Liver (tissue), 9 donors: ENCODE data around the gene TMEM53. TPM values are rescaled to one million over a fixed set of nuclear protein-coding genes. Genes with fewer than 3 reads are reported as not detected.
"Not testable (repeated sequence)": the region's sequence is repeated elsewhere in the genome, so short reads cannot be mapped to it uniquely, and the experiment has no call there.

Experiments
- DNase-seq: peaks from one replicate; pipeline ENCODE4 v3.0.0-alpha.2; 2017; ENCODE audit warnings: low spot score
- H3K27ac ChIP-seq, 2 donors: one replicate each; pipeline ENCODE4 v1.7.0; 2013; ENCODE audit warnings: inconsistent platforms in 2 of 2, low read length in 2 of 2, control low read depth in 1 of 2, low read depth in 1 of 2, mild to moderate bottlenecking in 1 of 2
- H3K27me3 ChIP-seq, 4 donors: one replicate each; pipeline versions ENCODE4 v1.6.1 to v1.7.0; 2013; ENCODE audit warnings: low read length in 3 of 4, inconsistent platforms in 1 of 4, mild to moderate bottlenecking in 1 of 4, moderate library complexity in 1 of 4; ENCODE audit not compliant: control insufficient read depth in 4 of 4, insufficient read depth in 4 of 4
- H3K36me3 ChIP-seq, 4 donors: one replicate each; pipeline versions ENCODE4 v1.6.1 to v1.7.0; 2013; ENCODE audit warnings: low read length in 3 of 4, mild to moderate bottlenecking in 3 of 4, low read depth in 1 of 4, moderate library complexity in 1 of 4; ENCODE audit not compliant: control insufficient read depth in 4 of 4, insufficient read depth in 3 of 4
- H3K4me1 ChIP-seq, 4 donors: one replicate each; pipeline versions ENCODE4 v1.6.1 to v1.7.0; 2013; ENCODE audit warnings: low read length in 3 of 4, mild to moderate bottlenecking in 3 of 4, moderate library complexity in 1 of 4; ENCODE audit not compliant: control insufficient read depth in 4 of 4, insufficient read depth in 4 of 4
- H3K4me3 ChIP-seq, 3 donors: one replicate each; pipeline versions ENCODE4 v1.6.1 to v1.7.0; 2013; ENCODE audit warnings: low read length in 3 of 3, control low read depth in 1 of 3, low read depth in 1 of 3, mild to moderate bottlenecking in 1 of 3
- H3K9ac ChIP-seq, 2 donors: one replicate each; pipeline ENCODE4 v1.7.0; 2013; ENCODE audit warnings: low read length in 2 of 2, mild to moderate bottlenecking in 2 of 2, moderate library complexity in 2 of 2, control low read depth in 1 of 2, low read depth in 1 of 2
- H3K9me3 ChIP-seq, 4 donors: one replicate each; pipeline versions ENCODE4 v1.6.1 to v1.7.0; 2013; ENCODE audit warnings: low read length in 3 of 4; ENCODE audit not compliant: control insufficient read depth in 4 of 4
- CTCF ChIP-seq: fragments of 150-350 bp; IDR thresholded peaks from 2 replicates; pipeline ENCODE4 v1.5.1; 2017; ENCODE audit warnings: improper control_type of control experiment, low read depth, low read length; ENCODE audit not compliant: missing input control
- EGR1 ChIP-seq, 2 donors: IDR thresholded peaks; 2 replicates each; pipeline ENCODE4 v1.6.1; 2016 to 2018; ENCODE audit warnings: antibody characterized with exemption in 2 of 2, low read depth in 2 of 2
- FOXA1 ChIP-seq: IDR thresholded peaks from 2 replicates; pipeline ENCODE4 v1.6.1; 2016; ENCODE audit warnings: antibody characterized with exemption
- FOXA2 ChIP-seq: IDR thresholded peaks from 2 replicates; pipeline ENCODE4 v1.6.1; 2016; ENCODE audit warnings: antibody characterized with exemption
- GABPA ChIP-seq, 2 donors: IDR thresholded peaks in 1 of 2; conservative IDR thresholded peaks in 1 of 2; 2 replicates each; pipeline ENCODE4 v1.6.1; 2016; ENCODE audit warnings: antibody characterized with exemption in 2 of 2, mild to moderate bottlenecking in 1 of 2, moderate library complexity in 1 of 2
- HNF4A ChIP-seq, 2 donors: conservative IDR thresholded peaks; 2 replicates each; pipeline ENCODE4 v1.6.1; 2016; ENCODE audit warnings: antibody characterized with exemption in 2 of 2, mild to moderate bottlenecking in 2 of 2
- HNF4G ChIP-seq: IDR thresholded peaks from 2 replicates; pipeline ENCODE4 v1.6.1; 2016; ENCODE audit warnings: antibody characterized with exemption
- JUND ChIP-seq, 2 donors: IDR thresholded peaks; 2 replicates each; pipeline ENCODE4 v1.6.1; 2016; ENCODE audit warnings: antibody characterized with exemption in 2 of 2
- MAX ChIP-seq: IDR thresholded peaks from 2 replicates; pipeline ENCODE4 v1.6.1; 2016; ENCODE audit warnings: antibody characterized with exemption
- NR2F2 ChIP-seq: IDR thresholded peaks from 2 replicates; pipeline ENCODE4 v1.6.1; 2016; ENCODE audit warnings: antibody characterized with exemption
- RAD21 ChIP-seq, 2 donors: IDR thresholded peaks; 2 replicates each; pipeline ENCODE4 v1.6.1; 2016; ENCODE audit warnings: antibody characterized with exemption in 2 of 2, mild to moderate bottlenecking in 2 of 2
- REST ChIP-seq: IDR thresholded peaks from 2 replicates; pipeline ENCODE4 v1.6.1; 2016; ENCODE audit warnings: antibody characterized with exemption, mild to moderate bottlenecking
- RXRA ChIP-seq, 2 donors: IDR thresholded peaks; 2 replicates each; pipeline ENCODE4 v1.6.1; 2017 to 2018; ENCODE audit warnings: antibody characterized with exemption in 2 of 2, mild to moderate bottlenecking in 1 of 2
- SP1 ChIP-seq: IDR thresholded peaks from 2 replicates; pipeline ENCODE4 v1.6.1; 2018; ENCODE audit warnings: antibody characterized with exemption, mild to moderate bottlenecking
- TAF1 ChIP-seq: conservative IDR thresholded peaks from 2 replicates; pipeline ENCODE4 v1.6.1; 2016; ENCODE audit warnings: antibody characterized with exemption, mild to moderate bottlenecking
- YY1 ChIP-seq: IDR thresholded peaks from 2 replicates; pipeline ENCODE4 v1.6.1; 2016; ENCODE audit warnings: antibody characterized with exemption, mild to moderate bottlenecking
- WGBS: extraction: QIAGEN DNeasy Blood & Tissue Kit; methylation state at CpG from one replicate; pipeline ENCODE4 v1.1.7; 2013; 5-methylcytosine and 5-hydroxymethylcytosine counted together
- polyA plus RNA-seq, 2 donors: library from polyadenylated mRNA; stranded (reverse) in 1 of 2; unstranded in 1 of 2; fragments of 200-250 nt in 1 of 2; fragments of >200 nt in 1 of 2; fragmentation: Nextera tagmentation in 1 of 2; extraction: Ambion mirVana in 1 of 2; gene quantifications; one replicate each; pipeline versions ENCODE4 v1.2.1 to v1.2.3, GENCODE V29; 2013 to 2015
- total RNA-seq, 2 donors: library from RNA; depleted of rRNA; stranded (reverse); fragments of >200 nt; gene quantifications; one replicate each; pipeline ENCODE4 v1.2.3, GENCODE V29; 2014
- TF ChIP-seq, protein P1 (sequence below): IDR thresholded peaks from 2 replicates; pipeline ENCODE4 v1.6.1; 2016; ENCODE audit warnings: antibody characterized with exemption
- TF ChIP-seq, protein P2 (sequence below): IDR thresholded peaks from 2 replicates; pipeline ENCODE4 v1.6.1; 2016; ENCODE audit warnings: antibody characterized with exemption
- donor health status: healthy.
- donor health status: healthy.
- donor health status: healthy.
- donor health status: healthy.
- donor health status: healthy.

TMEM53 gene
- total and polyA plus RNA-seq, 4 donors = 9.9 to 89.2 (median 29.4) TPM

- no peak overlapping the region for H3K4me3 ChIP-seq
- H3K36me3 ChIP-seq = no peaks in the 10 kb centered on the region
- no peaks in the 10 kb centered on the region for H3K9me3 ChIP-seq
- TF ChIP-seq HNF4G = no peak
- no peak for TF ChIP-seq FOXA1
- TF ChIP-seq NR2F2 = no peak
- 78% methylated on average over 7 of the region's 7 CpGs for WGBS
- peaks cover 2 to 5% (median 4%) of the 10 kb centered on the region in 4 donors for H3K4me1 ChIP-seq
- H3K27ac ChIP-seq = no peak overlapping the region
- no peaks in the 10 kb centered on the region for H3K27me3 ChIP-seq
- H3K9ac ChIP-seq = no peak overlapping the region
- DNase-seq = no peak
These were observed 26.9 kb upstream of the TMEM53 start for GRCh38 chr1:44701141-44701573.

- DNase-seq = no peak
- Histone ChIP-seq H3K9ac (no peak overlapping the region), H3K36me3 (no peaks in the 10 kb centered on the region), H3K27ac (no peak overlapping the region), H3K9me3 (no peaks in the 10 kb centered on the region), H3K4me1 (peaks cover 2 to 5% (median 4%) of the 10 kb centered on the region in 4 donors), H3K4me3 (no peak overlapping the region), H3K27me3 (no peaks in the 10 kb centered on the region)
- no peak for TF ChIP-seq HNF4A (conservative IDR thresholded peaks at IDR 0.05)
- no peak for TF ChIP-seq REST
- TF ChIP-seq FOXA2 = peak; percentile 85
- TF ChIP-seq GABPA (IDR thresholded peaks at IDR 0.05 in 1 of 2, conservative IDR thresholded peaks at IDR 0.05 in 1 of 2) = no peak
- TF ChIP-seq RAD21 (IDR thresholded peaks at IDR 0.05) = peak in 1 of 2 donors; percentile 15
- no peak for TF ChIP-seq HNF4G
- TF ChIP-seq TAF1 = no peak
- TF ChIP-seq EGR1 (IDR thresholded peaks at IDR 0.05; ENCODE audit: low read depth in 2 of 2) = no peak
- no peak for TF ChIP-seq NR2F2
- TF ChIP-seq FOXA1 = peak; percentile 70
- TF ChIP-seq CTCF = no peak
- TF ChIP-seq YY1 = no peak
- TF ChIP-seq, protein P1, sequence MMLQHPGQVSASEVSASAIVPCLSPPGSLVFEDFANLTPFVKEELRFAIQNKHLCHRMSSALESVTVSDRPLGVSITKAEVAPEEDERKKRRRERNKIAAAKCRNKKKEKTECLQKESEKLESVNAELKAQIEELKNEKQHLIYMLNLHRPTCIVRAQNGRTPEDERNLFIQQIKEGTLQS = peak; percentile 78
- no peak for TF ChIP-seq JUND (IDR thresholded peaks at IDR 0.05)
- TF ChIP-seq, protein P2, sequence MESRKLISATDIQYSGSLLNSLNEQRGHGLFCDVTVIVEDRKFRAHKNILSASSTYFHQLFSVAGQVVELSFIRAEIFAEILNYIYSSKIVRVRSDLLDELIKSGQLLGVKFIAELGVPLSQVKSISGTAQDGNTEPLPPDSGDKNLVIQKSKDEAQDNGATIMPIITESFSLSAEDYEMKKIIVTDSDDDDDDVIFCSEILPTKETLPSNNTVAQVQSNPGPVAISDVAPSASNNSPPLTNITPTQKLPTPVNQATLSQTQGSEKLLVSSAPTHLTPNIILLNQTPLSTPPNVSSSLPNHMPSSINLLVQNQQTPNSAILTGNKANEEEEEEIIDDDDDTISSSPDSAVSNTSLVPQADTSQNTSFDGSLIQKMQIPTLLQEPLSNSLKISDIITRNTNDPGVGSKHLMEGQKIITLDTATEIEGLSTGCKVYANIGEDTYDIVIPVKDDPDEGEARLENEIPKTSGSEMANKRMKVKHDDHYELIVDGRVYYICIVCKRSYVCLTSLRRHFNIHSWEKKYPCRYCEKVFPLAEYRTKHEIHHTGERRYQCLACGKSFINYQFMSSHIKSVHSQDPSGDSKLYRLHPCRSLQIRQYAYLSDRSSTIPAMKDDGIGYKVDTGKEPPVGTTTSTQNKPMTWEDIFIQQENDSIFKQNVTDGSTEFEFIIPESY = no peak
- no peak for TF ChIP-seq RXRA (IDR thresholded peaks at IDR 0.05)
- TF ChIP-seq SP1 = peak; percentile 9
- TF ChIP-seq MAX = no peak
- 89% methylated on average over 1 of the region's 1 CpG for WGBS
These were observed 26.3 kb upstream of the TMEM53 start for GRCh38 chr1:44700573-44700972.

DNA sequence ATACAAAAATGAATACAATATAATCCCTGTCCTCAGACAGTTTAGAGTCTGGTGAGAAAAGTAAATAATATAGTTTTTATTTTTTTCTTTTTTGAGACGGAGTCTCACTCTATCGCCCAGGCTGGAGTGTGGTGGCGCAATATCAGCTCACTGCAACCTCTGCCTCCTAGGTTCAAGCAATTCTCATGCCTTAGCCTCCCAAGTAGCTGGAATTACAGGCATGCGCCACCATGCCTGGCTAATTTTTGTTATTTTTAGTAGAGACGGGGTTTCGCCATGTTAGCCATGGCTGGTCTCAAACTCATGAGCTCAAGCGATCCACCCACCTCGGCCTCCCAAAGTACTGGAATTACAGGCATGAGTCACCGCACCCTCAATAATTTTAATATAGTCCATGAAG is 25.1 kb upstream of the TMEM53 start:
- not testable (repeated sequence) for H3K9ac ChIP-seq, H3K27ac ChIP-seq, H3K9me3 ChIP-seq, H3K4me1 ChIP-seq, H3K36me3 ChIP-seq, DNase-seq, H3K4me3 ChIP-seq, H3K27me3 ChIP-seq
- 90% methylated on average over 9 of the region's 9 CpGs for WGBS
